Neural cell (in vitro differentiated cells): Measurements from ENCODE around the gene RAB40B. TPM values are rescaled to one million over a fixed set of nuclear protein-coding genes. Genes with fewer than 3 reads are reported as not detected.

Source experiments
- H2AFZ ChIP-seq: fragments of 200-600, 300-800 bp; sonication (generic), shearing (Covaris generic); 2 replicates; pipeline ENCODE4 v1.6.0; 2014; ENCODE audit warnings: low read depth, mild to moderate bottlenecking, antibody characterized with exemption, low read length, moderate library complexity
- H3F3A ChIP-seq: fragments of 200-600 bp; shearing (Covaris generic); 2 replicates; pipeline ENCODE4 v1.6.1; 2016; ENCODE audit warnings: mild to moderate bottlenecking, moderate library complexity, mixed read lengths, antibody characterized with exemption, low read length; ENCODE audit not compliant: insufficient read depth, poor library complexity, severe bottlenecking
- H3K27ac ChIP-seq: fragments of 200-600, 300-800 bp; sonication (generic), shearing (Covaris generic); 2 replicates; pipeline ENCODE4 v1.5.1; 2014; ENCODE audit warnings: mild to moderate bottlenecking, low read length, moderate library complexity
- H3K27me3 ChIP-seq: fragments of 300-800, 200-600 bp; sonication (generic), shearing (Covaris generic); 2 replicates; pipeline ENCODE4 v1.6.0; 2014; ENCODE audit warnings: mild to moderate bottlenecking, low read depth, low read length, moderate library complexity; ENCODE audit not compliant: insufficient read depth
- H3K36me3 ChIP-seq: fragments of 300-800, 200-600 bp; sonication (generic), shearing (Covaris generic); 2 replicates; pipeline ENCODE4 v1.5.1; 2014; ENCODE audit warnings: mild to moderate bottlenecking, antibody characterized with exemption, low read length, moderate library complexity; ENCODE audit not compliant: insufficient read depth
- H3K4me2 ChIP-seq: fragments of 300-800, 200-600 bp; sonication (generic), shearing (Covaris generic); 2 replicates; pipeline ENCODE4 v1.6.0; 2014; ENCODE audit warnings: mild to moderate bottlenecking, low read length
- H3K4me3 ChIP-seq: fragments of 300-800, 200-600 bp; sonication (generic), shearing (Covaris generic); 2 replicates; pipeline ENCODE4 v1.5.1; 2014; ENCODE audit warnings: mild to moderate bottlenecking, low read length, moderate library complexity
- H3K79me2 ChIP-seq: fragments of 200-600 bp; shearing (Covaris generic); replicated peaks from 2 replicates; pipeline ENCODE4 v1.6.0; 2014; ENCODE audit warnings: mild to moderate bottlenecking, low read length, moderate library complexity; ENCODE audit not compliant: insufficient read depth
- H3K9ac ChIP-seq: fragments of 300-800, 200-600 bp; sonication (generic), shearing (Covaris generic); 2 replicates; pipeline ENCODE4 v1.6.1; 2016; ENCODE audit warnings: mild to moderate bottlenecking, low read length, mixed read lengths
- H3K9me2 ChIP-seq: fragments of 200-600 bp; shearing (Covaris generic); 2 replicates; pipeline ENCODE4 v1.6.1; 2016; ENCODE audit warnings: mild to moderate bottlenecking, low read length, mixed read lengths; ENCODE audit not compliant: insufficient read depth
- H3K9me3 ChIP-seq: fragments of 200-600, 300-800 bp; sonication (generic), shearing (Covaris generic); 2 replicates; pipeline ENCODE4 v1.6.1; 2016; ENCODE audit warnings: mild to moderate bottlenecking, mixed run types, low read length, moderate library complexity, mixed read lengths
- H4K20me1 ChIP-seq: fragments of 200-600 bp; shearing (Covaris generic); 2 replicates; pipeline ENCODE4 v1.6.1; 2016; ENCODE audit warnings: mild to moderate bottlenecking, mixed run types; ENCODE audit not compliant: insufficient read depth
- EP300 ChIP-seq: fragments of 450-650 bp; conservative IDR thresholded peaks from 2 replicates; pipeline ENCODE4 v1.6.1; 2014; ENCODE audit warnings: antibody characterized with exemption, mild to moderate bottlenecking, moderate library complexity; ENCODE audit not compliant: poor library complexity, severe bottlenecking
- EZH2 ChIP-seq: fragments of 200-600, 300-800 bp; shearing (Covaris generic), sonication (generic); IDR thresholded peaks from 2 replicates; pipeline ENCODE4 v1.6.1; 2014; ENCODE audit warnings: antibody characterized with exemption, low read length, borderline replicate concordance, mild to moderate bottlenecking; ENCODE audit not compliant: insufficient read depth, poor library complexity, severe bottlenecking
- MXI1 ChIP-seq: fragments of 450-650 bp; conservative IDR thresholded peaks from 2 replicates; pipeline ENCODE4 v1.6.1; 2014; ENCODE audit warnings: antibody characterized with exemption, mild to moderate bottlenecking; ENCODE audit not compliant: poor library complexity, severe bottlenecking
- RAD21 ChIP-seq: fragments of 450-650 bp; conservative IDR thresholded peaks from 2 replicates; pipeline ENCODE4 v1.6.1; 2014; ENCODE audit warnings: antibody characterized with exemption, mild to moderate bottlenecking, moderate library complexity
- SMC3 ChIP-seq: fragments of 450-650 bp; conservative IDR thresholded peaks from 2 replicates; pipeline ENCODE4 v1.6.1; 2014; ENCODE audit warnings: antibody characterized with exemption, mild to moderate bottlenecking, moderate library complexity; ENCODE audit not compliant: poor library complexity
- TAF1 ChIP-seq: IDR thresholded peaks from 2 replicates; pipeline ENCODE4 v1.6.1; 2012; ENCODE audit warnings: low read depth
- polyA plus RNA-seq: library from polyadenylated mRNA; depleted of rRNA; stranded (reverse); fragments of >200 nt; gene quantifications from 2 replicates; pipeline ENCODE4 v1.2.3, GENCODE V29; 2014
- TF ChIP-seq, protein P1 (sequence below): fragments of 450-650 bp; IDR thresholded peaks from 2 replicates; pipeline ENCODE4 v1.5.1; 2014; ENCODE audit warnings: antibody characterized with exemption, mild to moderate bottlenecking, moderate library complexity; ENCODE audit not compliant: poor library complexity, severe bottlenecking
- TF ChIP-seq, protein P2 (sequence below): IDR thresholded peaks from 2 replicates; pipeline ENCODE4 v1.6.1; 2012; ENCODE audit warnings: borderline replicate concordance

Gene RAB40B
- polyA plus RNA-seq, 1 donor from 2014 or later: 37.2 TPM

DNA sequence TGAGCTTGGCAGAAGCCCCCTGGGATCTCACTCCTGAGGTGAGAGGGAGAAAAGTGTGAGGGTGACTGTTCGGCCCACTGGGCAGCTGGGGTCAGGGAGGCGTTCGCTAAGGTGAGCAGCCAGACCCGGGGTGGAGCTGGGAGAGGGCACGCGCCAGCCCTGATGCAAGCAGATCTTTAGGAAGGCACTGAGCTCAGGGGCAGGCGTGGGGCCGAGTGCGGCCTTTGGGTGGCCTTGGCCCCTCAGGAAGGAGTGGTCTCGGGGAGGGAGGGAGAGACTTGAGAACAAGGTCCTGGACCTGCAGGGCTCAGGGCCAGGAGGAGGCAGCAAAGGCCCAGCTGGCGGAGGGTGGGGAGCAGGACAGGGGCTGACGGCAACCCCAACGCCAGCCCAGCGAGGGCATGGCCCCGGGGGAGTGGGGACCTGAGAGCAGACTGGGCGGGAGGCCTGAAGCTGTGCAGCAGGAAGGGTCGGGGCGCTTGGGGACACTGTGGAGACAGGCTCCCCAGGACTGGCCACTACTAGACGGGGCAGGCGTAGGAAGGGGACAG lies 35.7 kb downstream of the RAB40B start:
- Histone ChIP-seq H3K27me3 (no peaks in the 10 kb centered on the region), H3K4me2 (no peak overlapping the region), H3K9me2 (no peaks in the 10 kb centered on the region), H3K9ac (no peak overlapping the region), H3K79me2 (no peaks in the 10 kb centered on the region), H3F3A (no peaks in the 10 kb centered on the region), H2AFZ (no peak overlapping the region), H3K9me3 (no peaks in the 10 kb centered on the region), H4K20me1 (no peaks in the 10 kb centered on the region), H3K4me3 (no peak overlapping the region), H3K36me3 (peaks cover 10% of the 10 kb centered on the region), H3K27ac (no peak overlapping the region)
- no peak for TF ChIP-seq EP300
- TF ChIP-seq RAD21: no peak
- no peak for TF ChIP-seq TAF1
- no peak for TF ChIP-seq SMC3
- TF ChIP-seq EZH2: no peak
- TF ChIP-seq, protein P1, sequence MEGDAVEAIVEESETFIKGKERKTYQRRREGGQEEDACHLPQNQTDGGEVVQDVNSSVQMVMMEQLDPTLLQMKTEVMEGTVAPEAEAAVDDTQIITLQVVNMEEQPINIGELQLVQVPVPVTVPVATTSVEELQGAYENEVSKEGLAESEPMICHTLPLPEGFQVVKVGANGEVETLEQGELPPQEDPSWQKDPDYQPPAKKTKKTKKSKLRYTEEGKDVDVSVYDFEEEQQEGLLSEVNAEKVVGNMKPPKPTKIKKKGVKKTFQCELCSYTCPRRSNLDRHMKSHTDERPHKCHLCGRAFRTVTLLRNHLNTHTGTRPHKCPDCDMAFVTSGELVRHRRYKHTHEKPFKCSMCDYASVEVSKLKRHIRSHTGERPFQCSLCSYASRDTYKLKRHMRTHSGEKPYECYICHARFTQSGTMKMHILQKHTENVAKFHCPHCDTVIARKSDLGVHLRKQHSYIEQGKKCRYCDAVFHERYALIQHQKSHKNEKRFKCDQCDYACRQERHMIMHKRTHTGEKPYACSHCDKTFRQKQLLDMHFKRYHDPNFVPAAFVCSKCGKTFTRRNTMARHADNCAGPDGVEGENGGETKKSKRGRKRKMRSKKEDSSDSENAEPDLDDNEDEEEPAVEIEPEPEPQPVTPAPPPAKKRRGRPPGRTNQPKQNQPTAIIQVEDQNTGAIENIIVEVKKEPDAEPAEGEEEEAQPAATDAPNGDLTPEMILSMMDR: no peak
- no peak for TF ChIP-seq MXI1
- TF ChIP-seq, protein P2, sequence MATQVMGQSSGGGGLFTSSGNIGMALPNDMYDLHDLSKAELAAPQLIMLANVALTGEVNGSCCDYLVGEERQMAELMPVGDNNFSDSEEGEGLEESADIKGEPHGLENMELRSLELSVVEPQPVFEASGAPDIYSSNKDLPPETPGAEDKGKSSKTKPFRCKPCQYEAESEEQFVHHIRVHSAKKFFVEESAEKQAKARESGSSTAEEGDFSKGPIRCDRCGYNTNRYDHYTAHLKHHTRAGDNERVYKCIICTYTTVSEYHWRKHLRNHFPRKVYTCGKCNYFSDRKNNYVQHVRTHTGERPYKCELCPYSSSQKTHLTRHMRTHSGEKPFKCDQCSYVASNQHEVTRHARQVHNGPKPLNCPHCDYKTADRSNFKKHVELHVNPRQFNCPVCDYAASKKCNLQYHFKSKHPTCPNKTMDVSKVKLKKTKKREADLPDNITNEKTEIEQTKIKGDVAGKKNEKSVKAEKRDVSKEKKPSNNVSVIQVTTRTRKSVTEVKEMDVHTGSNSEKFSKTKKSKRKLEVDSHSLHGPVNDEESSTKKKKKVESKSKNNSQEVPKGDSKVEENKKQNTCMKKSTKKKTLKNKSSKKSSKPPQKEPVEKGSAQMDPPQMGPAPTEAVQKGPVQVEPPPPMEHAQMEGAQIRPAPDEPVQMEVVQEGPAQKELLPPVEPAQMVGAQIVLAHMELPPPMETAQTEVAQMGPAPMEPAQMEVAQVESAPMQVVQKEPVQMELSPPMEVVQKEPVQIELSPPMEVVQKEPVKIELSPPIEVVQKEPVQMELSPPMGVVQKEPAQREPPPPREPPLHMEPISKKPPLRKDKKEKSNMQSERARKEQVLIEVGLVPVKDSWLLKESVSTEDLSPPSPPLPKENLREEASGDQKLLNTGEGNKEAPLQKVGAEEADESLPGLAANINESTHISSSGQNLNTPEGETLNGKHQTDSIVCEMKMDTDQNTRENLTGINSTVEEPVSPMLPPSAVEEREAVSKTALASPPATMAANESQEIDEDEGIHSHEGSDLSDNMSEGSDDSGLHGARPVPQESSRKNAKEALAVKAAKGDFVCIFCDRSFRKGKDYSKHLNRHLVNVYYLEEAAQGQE: no peak

DNA sequence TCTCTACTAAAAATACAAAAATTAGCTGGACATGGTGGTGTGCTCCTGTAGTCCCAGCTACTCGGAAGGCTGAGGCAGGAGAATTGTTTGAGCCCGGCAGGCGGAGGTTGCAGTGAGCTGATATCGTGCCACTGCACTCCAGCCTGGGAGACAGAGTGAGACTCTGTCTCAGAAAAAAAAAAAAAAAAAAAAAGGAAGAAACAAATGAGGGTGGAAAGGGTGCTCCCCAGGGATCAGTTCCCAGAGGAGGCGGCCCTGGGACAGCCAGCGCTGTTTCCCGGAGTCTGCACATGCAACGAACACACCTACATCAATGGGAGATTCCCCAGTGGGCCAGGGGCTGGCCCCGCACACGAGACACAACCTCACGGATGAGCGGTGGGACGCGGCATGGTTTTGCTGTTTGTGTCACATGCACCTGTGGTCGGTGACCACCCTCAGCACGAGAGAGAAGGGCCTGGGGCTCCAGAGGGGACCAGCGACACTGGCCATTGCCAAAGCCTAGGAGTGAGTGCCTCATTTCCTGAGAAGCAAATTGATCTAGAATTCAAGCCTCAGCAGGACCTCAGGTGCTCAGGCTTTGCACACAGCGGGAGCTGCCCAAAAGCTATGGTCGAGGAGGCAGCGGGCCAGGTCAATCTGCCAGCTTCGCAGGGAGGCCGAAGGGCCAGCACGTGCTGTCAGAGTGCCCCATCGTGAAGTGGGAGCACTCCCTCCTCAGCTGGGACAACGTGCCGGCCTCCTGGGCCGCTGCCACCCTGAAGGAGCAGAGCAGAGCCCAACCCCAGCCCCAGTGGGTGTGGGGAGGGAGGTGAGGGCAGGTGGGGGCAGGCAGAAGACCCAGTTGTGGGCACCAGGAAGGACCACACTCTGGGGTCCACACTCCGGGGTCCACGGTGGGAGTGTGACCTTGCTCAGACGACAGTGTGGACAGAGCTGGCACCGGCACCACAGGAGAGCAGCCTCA lies 36.5 kb downstream of the RAB40B start:
- Histone ChIP-seq H3K27me3 (no peaks in the 10 kb centered on the region), H3K9ac (no peak overlapping the region), H3K9me2 (no peaks in the 10 kb centered on the region), H3K27ac (no peak overlapping the region), H3K79me2 (no peaks in the 10 kb centered on the region), H3F3A (no peaks in the 10 kb centered on the region), H4K20me1 (no peaks in the 10 kb centered on the region), H3K4me3 (no peak overlapping the region), H3K9me3 (no peaks in the 10 kb centered on the region), H3K4me2 (no peak overlapping the region), H2AFZ (no peak overlapping the region), H3K36me3 (peaks cover 10% of the 10 kb centered on the region)
- TF ChIP-seq EZH2: no peak
- no peak for TF ChIP-seq MXI1
- TF ChIP-seq TAF1: no peak
